LNCaP clone FGC (cell line): Measurements from ENCODE around the gene ARL4D.

Experiments used
- DNase-seq: peaks from one replicate; pipeline ENCODE4 v3.0.0-alpha.2; 2011; ENCODE audit warnings: low read depth
- H3K4me3 ChIP-seq: 2 replicates; pipeline ENCODE4 v1.5.1; 2011; ENCODE audit warnings: mild to moderate bottlenecking, low read depth, low read length, control low read depth
- CTCF ChIP-seq: IDR thresholded peaks from 2 replicates; pipeline ENCODE4 v1.5.1; 2012; ENCODE audit warnings: mild to moderate bottlenecking; ENCODE audit not compliant: control insufficient read depth, insufficient read depth; ENCODE audit errors: extremely low read depth

ARL4D gene

DNA sequence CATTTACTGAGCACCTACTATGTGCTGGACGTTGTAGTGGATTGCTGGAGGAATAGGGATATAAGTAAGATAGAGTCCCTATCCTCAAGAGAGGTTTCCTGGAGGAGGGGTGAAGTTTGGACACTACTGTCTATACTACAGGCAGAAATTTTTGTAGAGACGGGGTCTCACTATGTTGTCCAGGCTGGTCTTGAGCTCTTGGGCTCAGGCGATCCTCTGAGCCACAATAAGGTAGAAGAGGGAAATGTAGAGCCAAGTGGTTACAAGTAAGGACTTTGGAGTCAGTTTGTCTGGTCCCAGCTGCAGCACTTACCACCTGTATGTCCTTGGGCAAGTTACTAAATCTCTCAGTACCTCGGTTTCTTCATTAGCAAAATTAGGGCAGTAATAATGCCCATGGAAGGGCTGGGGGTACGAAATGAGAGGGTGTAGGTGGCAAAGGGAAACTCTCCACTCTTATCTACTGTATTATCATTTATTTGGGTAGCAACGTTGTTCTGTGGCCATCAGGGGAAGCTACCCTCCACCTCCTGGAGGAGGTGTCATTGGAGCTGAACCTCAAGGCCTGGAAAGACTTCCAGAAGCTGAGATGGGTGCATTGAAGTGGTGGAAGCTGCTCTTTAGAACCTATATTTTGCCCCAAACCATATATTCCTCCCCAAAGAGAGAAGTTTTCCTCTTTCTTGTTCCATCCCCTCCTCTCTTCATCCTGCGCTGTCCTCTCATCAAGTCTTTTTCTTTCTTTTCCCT is 50.1 kb downstream of the ARL4D start:
- H3K4me3 ChIP-seq = no peak overlapping the region
- TF ChIP-seq CTCF = no peak
- DNase-seq = no peak

DNA sequence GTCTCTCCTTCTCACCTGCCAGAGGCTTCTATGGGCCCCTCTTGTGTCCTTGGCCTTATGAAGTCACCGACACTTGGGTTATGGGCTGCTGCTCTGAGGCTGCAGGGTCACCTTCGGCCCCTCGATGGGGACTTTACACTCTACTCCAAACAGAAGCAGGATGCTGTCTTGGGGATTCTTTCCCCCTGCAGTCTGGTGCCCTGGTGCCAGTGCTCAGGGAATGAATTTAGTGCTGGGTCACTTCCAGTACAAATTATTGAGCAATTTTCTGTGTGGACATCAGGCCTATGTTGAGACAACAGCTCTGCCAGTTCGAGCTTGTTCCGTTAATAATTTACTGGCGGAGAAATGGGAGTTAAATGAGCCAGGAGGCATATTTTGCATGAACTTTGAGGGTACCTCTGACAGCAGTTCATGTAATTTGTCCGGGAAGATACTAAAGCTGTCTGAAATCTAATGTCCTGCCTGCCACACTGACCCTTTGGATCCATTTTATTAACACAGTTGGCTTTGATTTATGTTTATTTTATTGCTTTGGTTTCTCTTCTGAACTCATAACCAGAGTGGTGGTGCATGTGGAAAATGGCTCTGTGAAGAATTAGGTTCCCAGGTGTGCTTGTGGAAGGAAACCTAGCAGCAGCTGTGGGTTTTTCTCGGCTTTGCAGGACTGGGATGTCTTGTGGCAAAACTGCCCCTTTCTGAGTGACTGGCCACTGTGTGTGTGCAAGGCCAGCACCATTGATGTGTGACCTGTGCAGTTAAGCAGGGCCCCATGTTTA is 50.9 kb downstream of the ARL4D start:
- DNase-seq = no peak
- H3K4me3 ChIP-seq = no peak overlapping the region
- TF ChIP-seq CTCF = no peak
